ENCODE results near the gene SCGB1D1. TPM values are rescaled to one million over a fixed set of nuclear protein-coding genes. Genes with fewer than 3 reads are reported as not detected.

The SCGB1D1 gene
- polyA plus RNA-seq, 1 donor from 2014 or later, result not detected

DNA sequence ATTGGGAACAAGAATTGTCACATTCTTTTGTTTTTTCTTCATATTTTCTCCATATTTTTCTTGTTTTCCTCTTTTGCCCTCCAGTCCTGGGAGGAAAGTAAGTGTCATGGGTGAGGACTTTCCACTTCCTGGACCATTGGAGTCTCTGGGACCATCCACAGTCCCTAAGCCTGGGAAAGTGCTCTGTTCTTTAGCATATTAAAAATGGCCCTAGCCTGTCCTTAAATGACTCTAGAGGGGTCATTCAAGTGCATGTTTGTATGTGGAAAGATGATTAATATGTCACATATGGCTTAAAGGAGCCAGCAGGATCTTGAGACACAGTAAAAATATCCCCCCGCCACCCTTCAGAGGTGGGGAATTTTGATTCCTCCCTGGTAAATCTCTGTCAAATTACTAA, 20.1 kb upstream of the SCGB1D1 start:
- H3K4me3 ChIP-seq (ENCODE audit: low read length), result no peak overlapping the region
- H3K9ac ChIP-seq (ENCODE audit: low read length), result no peak overlapping the region
- H2AFZ ChIP-seq (ENCODE audit: low read depth, low read length), result no peak overlapping the region
- no peaks in the 10 kb centered on the region for H3K9me3 ChIP-seq (ENCODE audit: low read length)
- H3K4me2 ChIP-seq (ENCODE audit: low read length), result no peak overlapping the region
- no peaks in the 10 kb centered on the region for H3F3A ChIP-seq (ENCODE audit: insufficient read depth, low read length, poor library complexity, severe bottlenecking)
- TF ChIP-seq, protein P1, sequence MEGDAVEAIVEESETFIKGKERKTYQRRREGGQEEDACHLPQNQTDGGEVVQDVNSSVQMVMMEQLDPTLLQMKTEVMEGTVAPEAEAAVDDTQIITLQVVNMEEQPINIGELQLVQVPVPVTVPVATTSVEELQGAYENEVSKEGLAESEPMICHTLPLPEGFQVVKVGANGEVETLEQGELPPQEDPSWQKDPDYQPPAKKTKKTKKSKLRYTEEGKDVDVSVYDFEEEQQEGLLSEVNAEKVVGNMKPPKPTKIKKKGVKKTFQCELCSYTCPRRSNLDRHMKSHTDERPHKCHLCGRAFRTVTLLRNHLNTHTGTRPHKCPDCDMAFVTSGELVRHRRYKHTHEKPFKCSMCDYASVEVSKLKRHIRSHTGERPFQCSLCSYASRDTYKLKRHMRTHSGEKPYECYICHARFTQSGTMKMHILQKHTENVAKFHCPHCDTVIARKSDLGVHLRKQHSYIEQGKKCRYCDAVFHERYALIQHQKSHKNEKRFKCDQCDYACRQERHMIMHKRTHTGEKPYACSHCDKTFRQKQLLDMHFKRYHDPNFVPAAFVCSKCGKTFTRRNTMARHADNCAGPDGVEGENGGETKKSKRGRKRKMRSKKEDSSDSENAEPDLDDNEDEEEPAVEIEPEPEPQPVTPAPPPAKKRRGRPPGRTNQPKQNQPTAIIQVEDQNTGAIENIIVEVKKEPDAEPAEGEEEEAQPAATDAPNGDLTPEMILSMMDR (IDR thresholded peaks at IDR 0.05; ENCODE audit: poor library complexity, severe bottlenecking), result no peak
- TF ChIP-seq SMC3 (conservative IDR thresholded peaks at IDR 0.05; ENCODE audit: poor library complexity) (no peak), MXI1 (conservative IDR thresholded peaks at IDR 0.05; ENCODE audit: poor library complexity, severe bottlenecking) (no peak), EZH2 (IDR thresholded peaks at IDR 0.05; ENCODE audit: borderline replicate concordance, insufficient read depth, low read length, poor library complexity, severe bottlenecking) (no peak), RAD21 (conservative IDR thresholded peaks at IDR 0.05) (no peak), EP300 (conservative IDR thresholded peaks at IDR 0.05; ENCODE audit: poor library complexity, severe bottlenecking) (no peak), TAF1 (IDR thresholded peaks at IDR 0.05; ENCODE audit: low read depth) (no peak), POLR2AphosphoS5 (IDR thresholded peaks at IDR 0.05) (no peak)
- TF ChIP-seq, protein P2, sequence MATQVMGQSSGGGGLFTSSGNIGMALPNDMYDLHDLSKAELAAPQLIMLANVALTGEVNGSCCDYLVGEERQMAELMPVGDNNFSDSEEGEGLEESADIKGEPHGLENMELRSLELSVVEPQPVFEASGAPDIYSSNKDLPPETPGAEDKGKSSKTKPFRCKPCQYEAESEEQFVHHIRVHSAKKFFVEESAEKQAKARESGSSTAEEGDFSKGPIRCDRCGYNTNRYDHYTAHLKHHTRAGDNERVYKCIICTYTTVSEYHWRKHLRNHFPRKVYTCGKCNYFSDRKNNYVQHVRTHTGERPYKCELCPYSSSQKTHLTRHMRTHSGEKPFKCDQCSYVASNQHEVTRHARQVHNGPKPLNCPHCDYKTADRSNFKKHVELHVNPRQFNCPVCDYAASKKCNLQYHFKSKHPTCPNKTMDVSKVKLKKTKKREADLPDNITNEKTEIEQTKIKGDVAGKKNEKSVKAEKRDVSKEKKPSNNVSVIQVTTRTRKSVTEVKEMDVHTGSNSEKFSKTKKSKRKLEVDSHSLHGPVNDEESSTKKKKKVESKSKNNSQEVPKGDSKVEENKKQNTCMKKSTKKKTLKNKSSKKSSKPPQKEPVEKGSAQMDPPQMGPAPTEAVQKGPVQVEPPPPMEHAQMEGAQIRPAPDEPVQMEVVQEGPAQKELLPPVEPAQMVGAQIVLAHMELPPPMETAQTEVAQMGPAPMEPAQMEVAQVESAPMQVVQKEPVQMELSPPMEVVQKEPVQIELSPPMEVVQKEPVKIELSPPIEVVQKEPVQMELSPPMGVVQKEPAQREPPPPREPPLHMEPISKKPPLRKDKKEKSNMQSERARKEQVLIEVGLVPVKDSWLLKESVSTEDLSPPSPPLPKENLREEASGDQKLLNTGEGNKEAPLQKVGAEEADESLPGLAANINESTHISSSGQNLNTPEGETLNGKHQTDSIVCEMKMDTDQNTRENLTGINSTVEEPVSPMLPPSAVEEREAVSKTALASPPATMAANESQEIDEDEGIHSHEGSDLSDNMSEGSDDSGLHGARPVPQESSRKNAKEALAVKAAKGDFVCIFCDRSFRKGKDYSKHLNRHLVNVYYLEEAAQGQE (IDR thresholded peaks at IDR 0.05; ENCODE audit: borderline replicate concordance), result no peak
- no peaks in the 10 kb centered on the region for H3K79me2 ChIP-seq (replicated peaks; ENCODE audit: insufficient read depth, low read length)
- no peaks in the 10 kb centered on the region for H3K36me3 ChIP-seq (ENCODE audit: insufficient read depth, low read length)
- no peak overlapping the region for H3K27ac ChIP-seq (ENCODE audit: low read length)
- H3K27me3 ChIP-seq (ENCODE audit: insufficient read depth, low read depth, low read length), result no peaks in the 10 kb centered on the region
- no peaks in the 10 kb centered on the region for H4K20me1 ChIP-seq (ENCODE audit: insufficient read depth)
- no peaks in the 10 kb centered on the region for H3K9me2 ChIP-seq (ENCODE audit: insufficient read depth, low read length)

DNA sequence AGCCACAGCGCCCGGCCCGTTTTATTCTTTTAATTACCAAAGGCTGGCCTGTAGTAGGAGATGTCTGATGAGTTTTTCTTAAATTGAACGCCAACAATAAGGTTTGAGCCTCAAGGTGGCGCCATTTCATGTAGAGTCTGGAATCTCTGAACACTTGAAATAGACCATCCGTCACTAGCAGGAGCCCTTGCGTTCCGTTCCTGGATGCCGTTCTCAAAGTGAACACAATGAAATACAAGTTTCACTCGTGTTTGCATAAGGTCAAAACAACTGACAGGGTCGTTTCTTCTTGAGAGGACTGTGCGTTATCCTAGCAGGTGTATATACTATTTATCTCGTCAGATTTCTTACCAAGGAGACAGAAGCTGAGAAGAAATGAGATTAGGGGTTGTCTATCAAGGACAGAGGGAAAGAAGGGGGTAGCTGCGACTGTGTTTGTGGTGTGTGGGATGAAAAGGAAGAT, 18.7 kb upstream of the SCGB1D1 start:
- Histone ChIP-seq H2AFZ (ENCODE audit: low read depth, low read length) (no peak overlapping the region), H3K27ac (ENCODE audit: low read length) (no peak overlapping the region), H3K9me2 (ENCODE audit: insufficient read depth, low read length) (no peaks in the 10 kb centered on the region), H4K20me1 (ENCODE audit: insufficient read depth) (no peaks in the 10 kb centered on the region), H3K4me3 (ENCODE audit: low read length) (no peak overlapping the region), H3K9ac (ENCODE audit: low read length) (no peak overlapping the region), H3F3A (ENCODE audit: insufficient read depth, low read length, poor library complexity, severe bottlenecking) (no peaks in the 10 kb centered on the region), H3K9me3 (ENCODE audit: low read length) (no peaks in the 10 kb centered on the region), H3K27me3 (ENCODE audit: insufficient read depth, low read depth, low read length) (no peaks in the 10 kb centered on the region), H3K79me2 (replicated peaks; ENCODE audit: insufficient read depth, low read length) (no peaks in the 10 kb centered on the region), H3K36me3 (ENCODE audit: insufficient read depth, low read length) (no peaks in the 10 kb centered on the region), H3K4me2 (ENCODE audit: low read length) (no peak overlapping the region)
- no peak for TF ChIP-seq EZH2 (IDR thresholded peaks at IDR 0.05; ENCODE audit: borderline replicate concordance, insufficient read depth, low read length, poor library complexity, severe bottlenecking)
- no peak for TF ChIP-seq POLR2AphosphoS5 (IDR thresholded peaks at IDR 0.05)
- peak; percentile 69 for TF ChIP-seq SMC3 (conservative IDR thresholded peaks at IDR 0.05; ENCODE audit: poor library complexity)
- TF ChIP-seq, protein P2 (IDR thresholded peaks at IDR 0.05; ENCODE audit: borderline replicate concordance), result no peak
- no peak for TF ChIP-seq MXI1 (conservative IDR thresholded peaks at IDR 0.05; ENCODE audit: poor library complexity, severe bottlenecking)
- TF ChIP-seq RAD21 (conservative IDR thresholded peaks at IDR 0.05), result peak; percentile 76
- TF ChIP-seq TAF1 (IDR thresholded peaks at IDR 0.05; ENCODE audit: low read depth), result no peak
- TF ChIP-seq, protein P1 (IDR thresholded peaks at IDR 0.05; ENCODE audit: poor library complexity, severe bottlenecking), result peak; percentile 85
- TF ChIP-seq EP300 (conservative IDR thresholded peaks at IDR 0.05; ENCODE audit: poor library complexity, severe bottlenecking), result no peak

Data from neural cell (in vitro differentiated cells).